H1 (cell line): ENCODE results near the gene ETS1. TPM values are rescaled to one million over a fixed set of nuclear protein-coding genes. Genes with fewer than 3 reads are reported as not detected.

Source experiments
- CTCF ChIA-PET: fragments of 300-600 bp; sonication (Branson Sonifier 250); formaldehyde crosslinking; loops from one replicate; lab custom pipeline; 2021; ENCODE audit not compliant: partially characterized antibody; lab: Charles Lee
- POLR2A ChIA-PET: fragments of 300-600 bp; sonication (Branson Sonifier 250); formaldehyde crosslinking; loops from one replicate; lab custom pipeline; 2021; ENCODE audit warnings: inconsistent platforms; ENCODE audit not compliant: partially characterized antibody; lab: Charles Lee
- DNase-seq, 2 experiments: peaks; one replicate each; pipeline versions ENCODE4 v3.0.0 to v3.0.0-alpha.2; 2010 to 2022; ENCODE audit warnings: low spot score in 2 of 2, low read depth in 1 of 2, mixed read lengths in 1 of 2
- FAIRE-seq: peaks from 2 replicates; lab custom pipeline; 2011; peaks lifted over from hg19 to GRCh38; lab: Jason Lieb, UNC
- H2AFZ ChIP-seq: 2 replicates; pipeline ENCODE4 v1.8.1; 2012; ENCODE audit warnings: low read length, inconsistent platforms
- H2AK5ac ChIP-seq: 2 replicates; pipeline ENCODE4 v1.6.1; 2013; ENCODE audit warnings: low read depth, low read length
- H2BK120ac ChIP-seq: replicated peaks from 2 replicates; pipeline ENCODE3; 2013; ENCODE audit warnings: low read depth, low read length, inconsistent platforms
- H2BK12ac ChIP-seq: 2 replicates; pipeline ENCODE4 v1.6.1; 2013; ENCODE audit warnings: low read depth, low read length
- H2BK15ac ChIP-seq: 2 replicates; pipeline ENCODE4 v1.6.1; 2013; ENCODE audit warnings: low read length
- H2BK20ac ChIP-seq: 2 replicates; pipeline ENCODE4 v1.6.1; 2013; ENCODE audit warnings: low read length
- H2BK5ac ChIP-seq: 2 replicates; pipeline ENCODE4 v1.6.1; 2013; ENCODE audit warnings: low read depth, low read length
- H3K14ac ChIP-seq: 2 replicates; pipeline ENCODE4 v1.6.1; 2013; ENCODE audit warnings: inconsistent platforms; ENCODE audit not compliant: insufficient read length
- H3K18ac ChIP-seq: 2 replicates; pipeline ENCODE4 v1.6.1; 2013; ENCODE audit warnings: low read length; ENCODE audit errors: extremely low read depth
- H3K23ac ChIP-seq: 2 replicates; pipeline ENCODE4 v1.6.1; 2013; ENCODE audit warnings: inconsistent platforms; ENCODE audit not compliant: insufficient read length
- H3K23me2 ChIP-seq: 2 replicates; pipeline ENCODE4 v1.6.1; 2013; ENCODE audit warnings: low read depth, low read length
- H3K27ac ChIP-seq: 2 replicates; pipeline ENCODE4 v1.6.1; 2011; ENCODE audit warnings: low read depth, low read length, inconsistent platforms
- H3K27me3 ChIP-seq, 4 experiments: replicated peaks in 1 of 4; 1 replicate in 1 of 4; 2 replicates in 3 of 4; pipeline versions ENCODE4 v1.6.1 to v1.8.1; 2011 to 2013; ENCODE audit warnings: low read length in 3 of 4, mild to moderate bottlenecking in 3 of 4, inconsistent platforms in 2 of 4, mixed read lengths in 2 of 4, moderate library complexity in 1 of 4; ENCODE audit not compliant: control insufficient read depth in 3 of 4, insufficient read depth in 3 of 4; ENCODE audit errors: extremely low read depth in 1 of 4
- H3K36me3 ChIP-seq, 4 experiments: 2 replicates each; pipeline versions ENCODE4 v1.6.1 to v1.8.1; 2011 to 2013; ENCODE audit warnings: mild to moderate bottlenecking in 4 of 4, low read length in 3 of 4, moderate library complexity in 2 of 4, control low read depth in 1 of 4, inconsistent platforms in 1 of 4; ENCODE audit not compliant: insufficient read depth in 4 of 4, control insufficient read depth in 2 of 4
- H3K4ac ChIP-seq: replicated peaks from 2 replicates; pipeline ENCODE3; 2013; ENCODE audit warnings: low read length, low read depth, mixed read lengths, inconsistent platforms; ENCODE audit not compliant: insufficient read length
- H3K4me1 ChIP-seq, 4 experiments: replicated peaks in 1 of 4; 1 replicate in 1 of 4; 2 replicates in 3 of 4; pipeline versions ENCODE4 v1.6.1 to v1.8.1; 2011 to 2013; ENCODE audit warnings: low read length in 3 of 4, inconsistent platforms in 2 of 4, mixed read lengths in 1 of 4; ENCODE audit not compliant: insufficient read depth in 4 of 4, control insufficient read depth in 3 of 4
- H3K4me2 ChIP-seq, 2 experiments: 2 replicates each; pipeline versions ENCODE4 v1.6.1 to v1.8.1; 2011 to 2013; ENCODE audit warnings: low read depth in 2 of 2, low read length in 2 of 2, control low read depth in 1 of 2, inconsistent platforms in 1 of 2, mild to moderate bottlenecking in 1 of 2; ENCODE audit not compliant: insufficient read depth in 1 of 2
- H3K4me3 ChIP-seq, 4 experiments: fragments of 200-600, 300-600 bp in 1 of 4; sonication (generic), shearing (Covaris generic), sonication (Bioruptor Twin) in 1 of 4; 2 replicates each; pipeline versions ENCODE4 v1.5.1 to v1.8.1; 2011 to 2016; ENCODE audit warnings: low read length in 4 of 4, low read depth in 3 of 4, control low read depth in 2 of 4, inconsistent platforms in 2 of 4, mild to moderate bottlenecking in 2 of 4, mixed read lengths in 1 of 4, moderate library complexity in 1 of 4; ENCODE audit not compliant: insufficient read depth in 2 of 4; ENCODE audit errors: extremely low read depth in 1 of 4
- H3K56ac ChIP-seq: replicated peaks from 2 replicates; pipeline ENCODE3; 2013; ENCODE audit warnings: low read depth, mild to moderate bottlenecking, mixed read lengths, low read length, inconsistent platforms; ENCODE audit not compliant: insufficient read length
- H3K79me1 ChIP-seq: 2 replicates; pipeline ENCODE4 v1.6.1; 2013; ENCODE audit warnings: low read depth, low read length, control low read depth
- H3K79me2 ChIP-seq, 2 experiments: 2 replicates each; pipeline versions ENCODE4 v1.6.1 to v1.8.1; 2012 to 2013; ENCODE audit warnings: low read length in 2 of 2, mild to moderate bottlenecking in 2 of 2, inconsistent platforms in 1 of 2; ENCODE audit not compliant: insufficient read depth in 2 of 2, control insufficient read depth in 1 of 2
- H3K9ac ChIP-seq, 4 experiments: replicated peaks in 1 of 4; 1 replicate in 1 of 4; 2 replicates in 3 of 4; pipeline versions ENCODE4 v1.6.1 to v1.8.1; 2011 to 2013; ENCODE audit warnings: low read depth in 3 of 4, low read length in 3 of 4, control low read depth in 2 of 4, mild to moderate bottlenecking in 2 of 4, moderate library complexity in 2 of 4, inconsistent platforms in 1 of 4; ENCODE audit errors: extremely low read depth in 1 of 4
- H3K9me3 ChIP-seq, 2 experiments: 2 replicates each; pipeline versions ENCODE4 v1.6.1 to v1.8.1; 2012 to 2013; ENCODE audit warnings: mild to moderate bottlenecking in 2 of 2, moderate library complexity in 2 of 2, control low read depth in 1 of 2, inconsistent platforms in 1 of 2, low read depth in 1 of 2, low read length in 1 of 2, mixed read lengths in 1 of 2; ENCODE audit not compliant: insufficient read depth in 2 of 2
- H4K20me1 ChIP-seq, 2 experiments: replicated peaks in 1 of 2; 2 replicates each; pipeline versions ENCODE3 to v1.8.1; 2011 to 2013; ENCODE audit warnings: inconsistent platforms in 2 of 2, low read length in 2 of 2, mild to moderate bottlenecking in 1 of 2; ENCODE audit not compliant: insufficient read depth in 2 of 2, control insufficient read depth in 1 of 2
- H4K5ac ChIP-seq: 2 replicates; pipeline ENCODE4 v1.6.1; 2013; ENCODE audit warnings: low read length, low read depth, mixed read lengths, inconsistent platforms; ENCODE audit not compliant: insufficient read length
- H4K8ac ChIP-seq: 2 replicates; pipeline ENCODE4 v1.8.0; 2013; ENCODE audit warnings: mild to moderate bottlenecking, moderate library complexity, low read length, inconsistent platforms; ENCODE audit not compliant: insufficient read depth; ENCODE audit errors: extremely low read depth
- H4K91ac ChIP-seq: replicated peaks from 2 replicates; pipeline ENCODE3; 2013; ENCODE audit warnings: low read length, mixed read lengths, inconsistent platforms; ENCODE audit not compliant: insufficient read length
- FOSL1 ChIP-seq: IDR thresholded peaks from 2 replicates; pipeline ENCODE4 v1.6.1; 2011; ENCODE audit warnings: mild to moderate bottlenecking, low read depth, low read length, moderate library complexity; ENCODE audit not compliant: insufficient read depth
- HDAC6 ChIP-seq: IDR thresholded peaks from one replicate; pipeline ENCODE4 v1.7.1; 2012; ENCODE audit warnings: low read depth, mild to moderate bottlenecking, inconsistent platforms, low read length, moderate library complexity
- JUND ChIP-seq: IDR thresholded peaks from 2 replicates; pipeline ENCODE4 v1.6.1; 2011; ENCODE audit warnings: mild to moderate bottlenecking, improper control_type of control experiment, low read length
- RFX5 ChIP-seq: IDR thresholded peaks from 2 replicates; pipeline ENCODE4 v1.6.1; 2011; ENCODE audit warnings: low read depth, low read length, improper control_type of control experiment, borderline replicate concordance
- SP4 ChIP-seq: IDR thresholded peaks from 2 replicates; pipeline ENCODE4 v1.6.1; 2012; ENCODE audit warnings: low read length, inconsistent platforms
- SUZ12 ChIP-seq: fragments of 200-600 bp; sonication (generic); IDR thresholded peaks from 2 replicates; pipeline ENCODE4 v1.6.1; 2012; ENCODE audit warnings: mild to moderate bottlenecking, inconsistent platforms, low read length, moderate library complexity, mixed read lengths
- TAF1 ChIP-seq: IDR thresholded peaks from 2 replicates; pipeline ENCODE4 v1.6.1; 2011; ENCODE audit warnings: mild to moderate bottlenecking, low read depth, low read length
- WGBS, 2 experiments: shearing (Covaris generic) in 1 of 2; methylation state at CpG; one replicate each; pipeline versions ENCODE4 v1.1.6 to v1.1.7; 2013 to 2015; ENCODE audit warnings: low lambda C conversion rate in 2 of 2, mixed read lengths in 2 of 2, inconsistent platforms in 1 of 2, low coverage in 1 of 2, missing lambda C conversion rate in 1 of 2; ENCODE audit not compliant: insufficient replicate concordance in 2 of 2, insufficient coverage in 1 of 2, insufficient read length in 1 of 2; ENCODE audit errors: extremely low coverage in 1 of 2, missing lambda C conversion rate in 1 of 2; 5-methylcytosine and 5-hydroxymethylcytosine counted together
- polyA plus RNA-seq, 7 experiments: library from polyadenylated mRNA; depleted of rRNA in 3 of 7; stranded (reverse) in 5 of 7; unstranded in 2 of 7; fragments of >200 nt in 5 of 7; fragments of 200-250 nt in 2 of 7; gene quantifications; 1 replicate in 5 of 7; 2 replicates in 1 of 7; 4 replicates in 1 of 7; pipeline versions ENCODE4 v1.2.1 to v1.2.3, GENCODE V29; 2011 to 2013; ENCODE audit warnings: missing spikeins in 2 of 7, mixed read lengths in 2 of 7
- total RNA-seq: library from RNA; stranded (reverse); fragmentation: NEBNext Ultra II Directional; extraction: Animal tissue kit (Norgen Biotek cat#: 25700); gene quantifications from 2 replicates; pipeline ENCODE4 v1.2.1, GENCODE V29; 2021
- TF ChIP-seq, protein P1 (sequence below): IDR thresholded peaks from 2 replicates; pipeline ENCODE4 v1.6.1; 2012; ENCODE audit warnings: inconsistent platforms
- TF ChIP-seq, protein P2 (sequence below), 3 experiments: IDR thresholded peaks; 1 replicate in 2 of 3; 2 replicates in 1 of 3; pipeline versions ENCODE4 v1.5.1 to v1.6.1; 2011; ENCODE audit warnings: low read length in 3 of 3, mild to moderate bottlenecking in 3 of 3, inconsistent platforms in 2 of 3, low read depth in 1 of 3, moderate library complexity in 1 of 3; ENCODE audit not compliant: insufficient read depth in 1 of 3; ENCODE audit errors: control extremely low read depth in 1 of 3

Gene ETS1
- total and polyA plus RNA-seq, 2 of the 8 experiments (the other 6 are each of a cell fraction or from before 2014, with no cell fraction given) = 10.0 to 35.3 TPM

DNA sequence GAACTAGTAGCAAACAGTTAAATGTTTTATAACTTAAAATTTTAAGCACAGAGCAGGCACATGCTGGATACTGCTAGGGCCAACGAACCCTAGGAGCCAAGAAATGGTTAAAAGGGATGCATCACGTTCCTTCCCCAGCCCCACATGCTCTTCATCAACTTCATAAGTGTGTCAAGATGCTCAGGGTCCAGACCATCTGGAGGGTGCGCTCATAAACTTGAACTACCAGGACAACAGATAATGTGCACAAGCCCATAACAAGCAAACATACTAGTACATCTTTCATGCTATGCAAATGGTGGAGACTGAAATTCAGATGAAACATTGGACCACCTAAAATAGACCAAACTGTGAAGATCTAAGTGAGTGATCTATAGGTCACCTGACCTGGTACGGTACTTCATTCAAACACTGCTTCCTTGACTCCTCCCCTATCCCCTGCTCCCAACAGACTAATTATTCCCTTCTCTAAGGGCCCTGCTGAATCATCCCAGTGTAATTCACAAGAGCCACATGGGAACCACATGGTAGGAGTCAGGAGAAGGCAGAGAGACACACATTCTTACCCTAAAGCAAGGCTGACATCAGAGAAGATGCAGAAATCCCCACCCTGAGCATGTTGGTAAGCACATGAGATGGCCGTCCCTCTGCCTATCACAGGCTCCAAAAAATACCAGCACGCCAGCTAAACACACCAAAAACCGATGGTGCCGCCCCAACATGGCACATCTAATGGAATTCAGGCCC lies 83.9 kb downstream of the ETS1 start:
- Histone ChIP-seq H3K23me2 (no peaks in the 10 kb centered on the region), H2AK5ac (no peak overlapping the region), H3K4me3 (no peak overlapping the region), H2AFZ (no peak overlapping the region), H3K4me2 (no peak overlapping the region), H3K56ac (no peak overlapping the region), H4K91ac (no peak overlapping the region), H3K18ac (no peak overlapping the region), H3K9ac (no peak overlapping the region), H3K27me3 (no peaks in the 10 kb centered on the region), H4K8ac (no peak overlapping the region), H3K36me3 (no peaks in the 10 kb centered on the region), H3K23ac (no peak overlapping the region), H2BK120ac (no peak overlapping the region), H3K9me3 (no peaks in the 10 kb centered on the region), H2BK15ac (no peak overlapping the region), H2BK12ac (no peak overlapping the region), H3K14ac (no peak overlapping the region), H3K27ac (no peak overlapping the region), H4K5ac (no peak overlapping the region), H3K4me1 (peaks cover 0 to 5% (median 2%) of the 10 kb centered on the region in 4 experiments; a peak in 4 of 7 replicates), H2BK5ac (no peak overlapping the region), H3K4ac (no peak overlapping the region), H2BK20ac (no peak overlapping the region), H3K79me2 (no peaks in the 10 kb centered on the region; a peak in 1 of 4 replicates), H3K79me1 (no peaks in the 10 kb centered on the region), H4K20me1 (no peaks in the 10 kb centered on the region)
- 97% methylated on average over 8 of the region's 8 CpGs; no CpG with 5 or more reads in 1 of the 2 experiments for WGBS, 2 experiments
- DNase-seq = no peak
- no peak for FAIRE-seq
- no peak for TF ChIP-seq JUND
- no peak for TF ChIP-seq TAF1
- TF ChIP-seq, protein P1, sequence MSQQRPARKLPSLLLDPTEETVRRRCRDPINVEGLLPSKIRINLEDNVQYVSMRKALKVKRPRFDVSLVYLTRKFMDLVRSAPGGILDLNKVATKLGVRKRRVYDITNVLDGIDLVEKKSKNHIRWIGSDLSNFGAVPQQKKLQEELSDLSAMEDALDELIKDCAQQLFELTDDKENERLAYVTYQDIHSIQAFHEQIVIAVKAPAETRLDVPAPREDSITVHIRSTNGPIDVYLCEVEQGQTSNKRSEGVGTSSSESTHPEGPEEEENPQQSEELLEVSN = no peak
- TF ChIP-seq, protein P2, sequence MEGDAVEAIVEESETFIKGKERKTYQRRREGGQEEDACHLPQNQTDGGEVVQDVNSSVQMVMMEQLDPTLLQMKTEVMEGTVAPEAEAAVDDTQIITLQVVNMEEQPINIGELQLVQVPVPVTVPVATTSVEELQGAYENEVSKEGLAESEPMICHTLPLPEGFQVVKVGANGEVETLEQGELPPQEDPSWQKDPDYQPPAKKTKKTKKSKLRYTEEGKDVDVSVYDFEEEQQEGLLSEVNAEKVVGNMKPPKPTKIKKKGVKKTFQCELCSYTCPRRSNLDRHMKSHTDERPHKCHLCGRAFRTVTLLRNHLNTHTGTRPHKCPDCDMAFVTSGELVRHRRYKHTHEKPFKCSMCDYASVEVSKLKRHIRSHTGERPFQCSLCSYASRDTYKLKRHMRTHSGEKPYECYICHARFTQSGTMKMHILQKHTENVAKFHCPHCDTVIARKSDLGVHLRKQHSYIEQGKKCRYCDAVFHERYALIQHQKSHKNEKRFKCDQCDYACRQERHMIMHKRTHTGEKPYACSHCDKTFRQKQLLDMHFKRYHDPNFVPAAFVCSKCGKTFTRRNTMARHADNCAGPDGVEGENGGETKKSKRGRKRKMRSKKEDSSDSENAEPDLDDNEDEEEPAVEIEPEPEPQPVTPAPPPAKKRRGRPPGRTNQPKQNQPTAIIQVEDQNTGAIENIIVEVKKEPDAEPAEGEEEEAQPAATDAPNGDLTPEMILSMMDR (IDR thresholded peaks at IDR 0.05; ENCODE audit: control extremely low read depth in 1 of 3, insufficient read depth in 1 of 3, low read depth in 1 of 3, low read length in 3 of 3) = no peak
- no peak for TF ChIP-seq RFX5
- no peak for TF ChIP-seq FOSL1
- no peak for TF ChIP-seq SP4
- no peak for TF ChIP-seq SUZ12
- no peak for TF ChIP-seq HDAC6
- CTCF ChIA-PET = interaction anchor here (0.9 to 1.5 kb wide), 4 partner anchors 13 to 213 kb away, joined by 3 to 4 read pairs (median 3); no protein-coding TSS in a partner anchor
- POLR2A ChIA-PET = no interaction called here
